A673 (cell line): ENCODE measurements around the gene SLC11A1.

Experiments used
- EZH2 ChIP-seq: fragments of 200-600 bp; sonication (generic); IDR thresholded peaks from 2 replicates; pipeline ENCODE4 v1.6.1; 2017; ENCODE audit warnings: borderline replicate concordance, low read depth, mild to moderate bottlenecking, mixed read lengths, antibody characterized with exemption, low read length; ENCODE audit not compliant: poor library complexity, severe bottlenecking
- TF ChIP-seq, protein P1 (sequence below): fragments of 300-800, 200-600 bp; sonication (generic); conservative IDR thresholded peaks from 2 replicates; pipeline ENCODE4 v1.5.1; 2017; ENCODE audit warnings: low read depth, mild to moderate bottlenecking, antibody characterized with exemption, low read length, moderate library complexity, mixed read lengths

DNA sequence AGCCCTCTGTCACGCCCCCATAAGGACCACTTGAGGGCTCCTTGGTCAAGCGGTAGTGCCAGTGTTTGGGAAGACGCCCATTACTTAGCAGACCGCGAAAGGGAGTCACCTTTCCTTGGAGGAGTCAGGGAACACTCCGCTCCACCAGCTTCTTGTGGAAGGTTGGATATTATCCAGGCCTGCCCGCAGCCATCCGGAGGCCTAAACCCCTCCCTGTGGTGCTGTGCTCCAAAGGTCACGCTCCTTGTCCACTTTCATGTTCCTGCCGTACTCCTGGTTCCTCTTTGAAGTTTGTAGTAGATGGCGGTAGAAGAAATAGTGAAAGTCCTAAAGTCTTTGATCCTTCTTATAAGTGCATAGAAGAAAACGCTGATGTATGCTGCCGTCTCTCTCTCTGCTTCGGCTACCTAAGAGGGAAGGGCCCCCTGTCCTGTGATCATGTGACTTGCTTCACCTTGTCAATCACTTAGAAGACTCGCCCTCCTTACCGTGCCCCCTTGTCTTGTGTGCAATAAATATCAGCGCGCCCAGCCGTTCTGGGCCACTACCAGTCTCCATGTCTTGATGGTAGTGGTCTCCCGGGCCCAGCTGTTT is 27.1 kb upstream of the SLC11A1 start:
- TF ChIP-seq, protein P1, sequence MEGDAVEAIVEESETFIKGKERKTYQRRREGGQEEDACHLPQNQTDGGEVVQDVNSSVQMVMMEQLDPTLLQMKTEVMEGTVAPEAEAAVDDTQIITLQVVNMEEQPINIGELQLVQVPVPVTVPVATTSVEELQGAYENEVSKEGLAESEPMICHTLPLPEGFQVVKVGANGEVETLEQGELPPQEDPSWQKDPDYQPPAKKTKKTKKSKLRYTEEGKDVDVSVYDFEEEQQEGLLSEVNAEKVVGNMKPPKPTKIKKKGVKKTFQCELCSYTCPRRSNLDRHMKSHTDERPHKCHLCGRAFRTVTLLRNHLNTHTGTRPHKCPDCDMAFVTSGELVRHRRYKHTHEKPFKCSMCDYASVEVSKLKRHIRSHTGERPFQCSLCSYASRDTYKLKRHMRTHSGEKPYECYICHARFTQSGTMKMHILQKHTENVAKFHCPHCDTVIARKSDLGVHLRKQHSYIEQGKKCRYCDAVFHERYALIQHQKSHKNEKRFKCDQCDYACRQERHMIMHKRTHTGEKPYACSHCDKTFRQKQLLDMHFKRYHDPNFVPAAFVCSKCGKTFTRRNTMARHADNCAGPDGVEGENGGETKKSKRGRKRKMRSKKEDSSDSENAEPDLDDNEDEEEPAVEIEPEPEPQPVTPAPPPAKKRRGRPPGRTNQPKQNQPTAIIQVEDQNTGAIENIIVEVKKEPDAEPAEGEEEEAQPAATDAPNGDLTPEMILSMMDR: no peak
- TF ChIP-seq EZH2: no peak
